GM21447 (cell line): ENCODE results near the gene ZAP70.

Experiments used
- ATAC-seq: cut with Tn5 transposase; IDR thresholded peaks from one replicate; pipeline ENCODE4 v1.9.1; 2021; ENCODE audit not compliant: unreplicated experiment

The ZAP70 gene

GRCh38 chr2:97747716-97748115, 34.3 kb downstream of the ZAP70 start:
- no peak for ATAC-seq

GRCh38 chr2:97749581-97749980, 36.2 kb downstream of the ZAP70 start:
- ATAC-seq = no peak

DNA sequence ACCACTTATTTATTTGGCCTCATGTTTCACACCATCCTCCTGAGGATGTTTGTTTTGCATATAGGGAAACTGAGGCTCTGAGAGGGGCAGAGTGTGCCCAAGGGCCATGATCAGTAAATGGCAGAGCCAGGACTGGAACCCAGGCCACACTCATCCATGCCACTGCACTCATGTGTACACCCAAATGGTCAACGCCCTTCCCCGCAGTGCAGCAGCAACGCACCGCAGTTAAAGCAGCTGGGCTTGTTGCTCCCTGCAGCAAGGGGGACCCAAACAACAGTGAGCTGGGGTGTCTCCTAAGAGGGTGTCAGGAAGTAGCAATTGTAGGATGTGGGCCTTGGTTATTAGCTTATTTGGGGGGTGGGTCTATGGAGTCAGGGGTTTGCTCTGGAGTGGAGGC, 36.6 kb downstream of the ZAP70 start:
- ATAC-seq = no peak

DNA sequence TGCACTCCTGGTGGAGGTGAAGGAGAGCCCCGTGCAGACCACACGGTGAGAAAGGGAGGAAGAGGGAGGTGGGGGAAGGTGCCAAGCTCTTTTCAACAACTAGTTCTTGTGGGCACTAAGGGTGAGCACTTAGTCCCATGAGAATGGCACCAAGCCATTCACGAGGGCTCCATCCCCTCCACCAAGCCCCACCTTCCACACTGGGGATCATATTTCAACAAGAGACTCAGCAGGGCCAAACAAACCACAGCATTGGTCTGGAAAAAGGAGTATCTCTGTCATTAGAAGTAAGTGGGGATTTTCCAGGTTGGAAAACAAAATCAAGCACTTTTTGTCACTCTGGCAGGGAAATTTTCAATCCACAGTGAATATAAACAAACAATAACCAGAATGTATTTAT, 38.4 kb downstream of the ZAP70 start:
- no peak for ATAC-seq

GRCh38 chr2:97752342-97753334, 39.3 kb downstream of the ZAP70 start:
- no peak for ATAC-seq

GRCh38 chr2:97754690-97755346, 41.4 kb downstream of the ZAP70 start:
- no peak for ATAC-seq

GRCh38 chr2:97755491-97755890, 42.1 kb downstream of the ZAP70 start:
- ATAC-seq = no peak

GRCh38 chr2:97757062-97757461, 43.7 kb downstream of the ZAP70 start:
- ATAC-seq = no peak

DNA sequence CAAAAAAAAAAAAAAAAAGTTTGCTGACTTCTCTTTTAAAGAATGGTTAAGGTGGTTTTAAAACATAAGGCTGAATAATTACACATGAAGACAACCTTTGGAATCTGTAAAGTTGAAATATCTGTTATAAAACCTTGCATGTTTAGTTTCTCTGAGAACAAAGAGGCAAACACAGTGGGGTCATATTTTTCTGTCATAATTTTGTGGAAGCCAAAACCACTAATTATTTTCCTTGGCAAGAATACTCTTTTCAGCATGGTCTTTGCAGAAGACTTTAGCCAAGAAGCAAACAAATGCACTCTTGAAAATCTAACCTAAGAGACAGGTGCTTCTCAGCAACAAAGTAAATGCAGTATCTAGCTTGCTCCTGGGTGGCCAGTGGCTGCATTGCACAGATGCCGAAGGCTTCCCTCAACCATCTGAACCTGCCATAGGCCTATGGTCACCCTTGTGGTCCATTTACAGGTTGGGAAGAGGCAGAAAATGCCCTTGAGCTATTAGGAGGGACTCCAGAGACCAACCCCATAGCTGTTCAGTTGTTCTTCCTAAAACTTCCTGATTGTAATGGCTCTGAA, 44.8 kb downstream of the ZAP70 start:
- ATAC-seq = no peak

GRCh38 chr2:97759727-97760407, 46.5 kb downstream of the ZAP70 start:
- ATAC-seq = no peak

GRCh38 chr2:97760480-97761049, 47.2 kb downstream of the ZAP70 start:
- ATAC-seq = no peak

GRCh38 chr2:97761192-97761591, 47.8 kb downstream of the ZAP70 start:
- no peak for ATAC-seq

- ATAC-seq = no peak
These were observed 49.9 kb downstream of the ZAP70 start for GRCh38 chr2:97763176-97763845.

DNA sequence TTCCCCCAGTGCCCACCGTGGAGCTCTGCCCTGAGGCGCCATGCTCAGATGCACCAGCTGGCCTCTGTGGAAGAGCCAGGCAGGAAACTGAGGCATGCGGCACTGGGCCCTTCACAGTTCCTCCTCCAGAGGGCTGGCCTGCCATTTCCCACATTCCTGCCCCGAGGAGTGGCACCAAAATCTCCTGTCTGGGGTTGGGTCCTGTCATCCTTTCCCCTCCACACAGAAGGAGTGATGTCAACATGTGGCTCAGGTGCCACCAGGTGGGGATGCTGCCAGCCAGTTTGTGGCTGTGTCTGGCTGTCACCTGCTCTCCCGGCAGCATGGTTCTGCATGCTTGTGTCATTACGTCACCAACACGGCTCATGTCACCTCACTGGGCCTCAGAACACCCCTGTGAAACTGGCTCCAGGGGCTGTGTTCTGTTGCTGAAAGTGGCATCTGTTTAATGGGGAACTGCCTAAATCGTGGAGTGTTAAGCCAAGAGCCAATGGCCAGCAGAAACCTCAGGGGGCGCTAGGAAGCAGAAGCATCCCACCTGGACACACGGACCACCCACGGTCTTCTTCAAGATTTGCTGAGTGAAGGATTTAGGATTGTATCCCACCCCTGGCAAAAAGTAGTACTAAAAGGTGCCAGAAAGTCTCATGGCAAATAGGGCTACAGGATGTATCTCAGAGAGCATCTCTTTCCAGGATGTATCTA, 51.3 kb downstream of the ZAP70 start:
- no peak for ATAC-seq

DNA sequence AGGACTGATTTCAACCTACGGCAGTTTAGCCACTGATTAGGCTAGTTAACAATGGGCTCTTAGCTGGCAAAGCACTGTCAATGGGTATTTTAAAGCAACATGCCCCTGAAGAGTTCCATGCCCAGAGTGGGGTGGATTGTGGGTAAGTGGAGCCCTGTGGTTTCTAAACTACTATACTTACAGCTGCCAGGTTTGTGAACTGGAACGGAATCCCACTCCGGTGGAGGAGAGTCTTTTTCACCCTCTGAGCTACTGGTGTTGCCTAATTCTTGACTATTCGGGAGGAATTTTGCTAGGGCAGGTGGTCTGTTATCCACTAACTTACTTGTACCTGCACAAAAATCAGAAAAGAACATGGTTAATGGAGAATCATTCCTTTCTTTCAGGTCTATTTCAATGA, 52.6 kb downstream of the ZAP70 start:
- no peak for ATAC-seq

DNA sequence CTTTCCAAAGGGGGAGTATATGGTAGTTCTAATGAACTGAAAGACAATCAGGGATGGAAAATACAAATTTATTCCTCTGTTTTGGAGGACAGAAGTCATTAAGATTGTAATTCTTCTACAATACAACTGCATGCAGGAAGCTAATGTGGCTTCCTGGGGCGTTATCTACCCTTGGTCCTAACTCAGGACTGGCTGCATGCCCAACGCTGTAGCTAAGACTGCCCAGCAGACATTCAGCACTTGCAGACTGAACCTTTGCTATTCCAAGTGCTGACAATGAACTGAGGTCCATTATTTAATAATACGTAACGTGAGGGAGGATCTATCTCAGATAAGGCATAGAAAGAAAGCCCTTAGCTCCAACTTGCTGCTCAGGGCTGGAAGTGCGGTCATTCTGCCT, 53.2 kb downstream of the ZAP70 start:
- no peak for ATAC-seq

DNA sequence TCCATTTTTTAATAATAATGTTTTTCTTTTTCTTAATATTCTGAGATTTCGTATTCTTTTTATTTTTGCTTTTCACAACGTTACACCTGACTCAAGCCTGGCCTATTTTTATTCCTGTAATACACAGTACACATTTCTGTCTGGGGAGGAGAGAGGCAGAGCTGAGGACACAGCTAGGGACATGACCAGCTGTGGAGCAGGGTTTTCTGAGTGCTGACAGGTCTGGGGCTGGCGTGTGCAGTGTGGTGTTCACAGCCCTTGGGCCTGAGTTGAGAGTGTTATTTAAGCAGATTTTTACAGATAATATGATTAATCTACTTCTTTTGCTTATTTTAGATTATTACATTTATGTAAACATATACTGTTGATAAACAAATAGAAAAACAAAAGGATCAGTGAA, 55.9 kb downstream of the ZAP70 start:
- no peak for ATAC-seq

DNA sequence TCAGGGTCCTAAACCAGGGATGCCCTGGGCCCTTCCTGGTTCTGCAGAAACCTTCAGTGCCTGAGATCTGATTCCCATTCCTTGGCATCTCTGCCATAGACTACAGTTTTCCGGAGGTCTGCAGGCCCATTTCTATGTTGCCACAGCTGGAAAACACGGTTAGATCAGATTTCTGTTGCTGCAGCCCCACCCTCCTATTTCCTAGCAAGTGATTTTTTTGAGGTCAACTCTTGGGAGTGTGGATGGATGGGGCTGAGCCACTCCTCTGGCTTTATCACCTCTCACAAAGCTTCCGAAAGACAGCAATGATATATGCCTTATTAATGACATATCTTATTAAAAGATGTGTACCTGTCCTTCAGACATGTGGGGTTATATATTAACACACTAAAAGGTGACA, 56.3 kb downstream of the ZAP70 start:
- ATAC-seq = no peak

GRCh38 chr2:97770445-97770844, 57.1 kb downstream of the ZAP70 start:
- ATAC-seq = no peak

- no peak for ATAC-seq
These were observed 61.0 kb downstream of the ZAP70 start for GRCh38 chr2:97774425-97774824.
